Lung (tissue), 12 donors: Measurements from ENCODE around the gene RABGAP1L. TPM values are rescaled to one million over a fixed set of nuclear protein-coding genes. Genes with fewer than 3 reads are reported as not detected.

Experiments used
- ATAC-seq: fragments of 200-7000 bp; cut with Tn5 transposase; one replicate; pipeline ENCODE4 v1.9.1; 2020; ENCODE audit warnings: moderate number of reproducible peaks; ENCODE audit not compliant: insufficient read depth, low FRiP score
- DNase-seq, 3 donors: peaks; one replicate each; pipeline ENCODE4 v3.0.0-alpha.2; 2013 to 2017
- H3K27ac ChIP-seq, 2 donors: one replicate each; pipeline ENCODE4 v1.5.1; 2013; ENCODE audit warnings: mild to moderate bottlenecking in 2 of 2, moderate library complexity in 2 of 2, control low read depth in 1 of 2, inconsistent platforms in 1 of 2, low read depth in 1 of 2, low read length in 1 of 2
- H3K27me3 ChIP-seq, 3 donors: one replicate each; pipeline ENCODE4 v1.5.1; 2013; ENCODE audit warnings: low read length in 2 of 3; ENCODE audit not compliant: control insufficient read depth in 3 of 3, insufficient read depth in 3 of 3
- H3K36me3 ChIP-seq, 4 donors: one replicate each; pipeline ENCODE4 v1.5.1; 2013; ENCODE audit warnings: low read length in 4 of 4, mild to moderate bottlenecking in 1 of 4, moderate library complexity in 1 of 4; ENCODE audit not compliant: control insufficient read depth in 4 of 4, insufficient read depth in 4 of 4
- H3K4me1 ChIP-seq, 5 donors: one replicate each; pipeline ENCODE4 v1.5.1; 2013; ENCODE audit warnings: low read length in 5 of 5, mild to moderate bottlenecking in 2 of 5, moderate library complexity in 1 of 5; ENCODE audit not compliant: control insufficient read depth in 5 of 5, insufficient read depth in 5 of 5
- H3K4me3 ChIP-seq: one replicate; pipeline ENCODE4 v1.5.1; 2013; ENCODE audit warnings: mild to moderate bottlenecking, control low read depth, moderate library complexity
- H3K9ac ChIP-seq, 2 donors: one replicate each; pipeline ENCODE4 v1.5.1; 2013; ENCODE audit warnings: low read length in 2 of 2, control low read depth in 1 of 2; ENCODE audit not compliant: insufficient read depth in 1 of 2
- H3K9me3 ChIP-seq, 4 donors: one replicate each; pipeline ENCODE4 v1.5.1; 2013; ENCODE audit warnings: low read length in 3 of 4, mild to moderate bottlenecking in 1 of 4, moderate library complexity in 1 of 4; ENCODE audit not compliant: control insufficient read depth in 4 of 4, insufficient read depth in 3 of 4
- WGBS, 2 donors: extraction: QIAGEN DNeasy Blood & Tissue Kit; methylation state at CpG; one replicate each; pipeline ENCODE4 v1.1.7; 2013; 5-methylcytosine and 5-hydroxymethylcytosine counted together
- polyA plus RNA-seq, 2 donors: library from polyadenylated mRNA; stranded (reverse); fragments of 200-250 nt; gene quantifications; one replicate each; pipeline ENCODE4 v1.2.1, GENCODE V29; 2013
- total RNA-seq, 2 donors: library from RNA; depleted of rRNA in 1 of 2; stranded (reverse); fragments of >200 nt in 1 of 2; gene quantifications; one replicate each; pipeline ENCODE4 v1.2.1, GENCODE V29; 2014 to 2021
- TF ChIP-seq, protein P1 (sequence below): IDR thresholded peaks from 2 replicates; pipeline ENCODE4 v1.5.1; 2012; ENCODE audit warnings: mild to moderate bottlenecking; ENCODE audit errors: control extremely low read depth, extremely low read depth
- donor health status: control.
- donor health status: control.
- donor health status: Bipolar disorder and iron deficiency.
- donor health status: healthy.
- donor health status: DM: yes; HTN: yes; CAD: no.

Gene RABGAP1L
- total and polyA plus RNA-seq, 4 donors = 16.0 to 123 (median 44.5) TPM

- 77 to 89% methylated on average over 5 of the region's 5 CpGs for WGBS, 2 donors
- no peaks in the 10 kb centered on the region for H3K9me3 ChIP-seq
- TF ChIP-seq, protein P1, sequence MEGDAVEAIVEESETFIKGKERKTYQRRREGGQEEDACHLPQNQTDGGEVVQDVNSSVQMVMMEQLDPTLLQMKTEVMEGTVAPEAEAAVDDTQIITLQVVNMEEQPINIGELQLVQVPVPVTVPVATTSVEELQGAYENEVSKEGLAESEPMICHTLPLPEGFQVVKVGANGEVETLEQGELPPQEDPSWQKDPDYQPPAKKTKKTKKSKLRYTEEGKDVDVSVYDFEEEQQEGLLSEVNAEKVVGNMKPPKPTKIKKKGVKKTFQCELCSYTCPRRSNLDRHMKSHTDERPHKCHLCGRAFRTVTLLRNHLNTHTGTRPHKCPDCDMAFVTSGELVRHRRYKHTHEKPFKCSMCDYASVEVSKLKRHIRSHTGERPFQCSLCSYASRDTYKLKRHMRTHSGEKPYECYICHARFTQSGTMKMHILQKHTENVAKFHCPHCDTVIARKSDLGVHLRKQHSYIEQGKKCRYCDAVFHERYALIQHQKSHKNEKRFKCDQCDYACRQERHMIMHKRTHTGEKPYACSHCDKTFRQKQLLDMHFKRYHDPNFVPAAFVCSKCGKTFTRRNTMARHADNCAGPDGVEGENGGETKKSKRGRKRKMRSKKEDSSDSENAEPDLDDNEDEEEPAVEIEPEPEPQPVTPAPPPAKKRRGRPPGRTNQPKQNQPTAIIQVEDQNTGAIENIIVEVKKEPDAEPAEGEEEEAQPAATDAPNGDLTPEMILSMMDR = no peak
- H3K9ac ChIP-seq = peak overlapping the region in 1 of 2 donors; percentile 74
- peak overlapping the region in 1 of 2 donors; percentile 97 for H3K27ac ChIP-seq
- H3K36me3 ChIP-seq = no peaks in the 10 kb centered on the region
- H3K4me1 ChIP-seq = peaks cover 0 to 12% (median 5%) of the 10 kb centered on the region in 5 donors
- DNase-seq (no peak), ATAC-seq (no peak)
- H3K4me3 ChIP-seq = no peak overlapping the region
- H3K27me3 ChIP-seq = no peaks in the 10 kb centered on the region
Measured at GRCh38 chr1:174160603-174161002, 1.3 kb downstream of the RABGAP1L start.

DNA sequence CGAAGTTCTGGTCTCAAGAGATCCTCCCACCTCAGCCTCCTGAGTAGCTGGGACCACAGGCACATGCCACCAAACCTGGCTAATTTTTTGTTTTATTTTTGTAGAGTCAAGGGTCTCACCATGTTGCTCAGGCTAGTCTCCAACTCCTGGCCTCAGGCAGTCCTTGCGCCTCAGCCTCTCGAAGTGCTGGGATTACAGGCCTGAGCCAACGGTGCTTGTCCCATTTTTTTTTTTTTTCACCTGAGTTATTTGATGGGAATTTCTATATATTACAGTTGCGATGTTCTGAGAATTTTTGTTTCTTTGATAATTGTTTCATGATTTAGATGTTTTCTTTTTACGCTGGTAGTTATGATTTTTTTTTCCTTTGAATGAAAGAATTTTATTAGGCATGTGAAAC is 2.5 kb downstream of the RABGAP1L start:
- no peak for ATAC-seq

GRCh38 chr1:174164826-174165225 is 5.5 kb downstream of the RABGAP1L start:
- Histone ChIP-seq H3K27me3 (no peaks in the 10 kb centered on the region), H3K4me1 (peaks cover 0 to 20% (median 0%) of the 10 kb centered on the region in 5 donors), H3K4me3 (no peak overlapping the region), H3K36me3 (no peaks in the 10 kb centered on the region), H3K9ac (no peak overlapping the region), H3K9me3 (no peaks in the 10 kb centered on the region), H3K27ac (no peak overlapping the region)
- WGBS, 2 donors = 97 to 100% methylated on average over 2 of the region's 2 CpGs
- no peak for DNase-seq
- no peak for ATAC-seq
- TF ChIP-seq, protein P1 = no peak

More for the DNA sequence above, 2.5 kb downstream of the RABGAP1L start:
- no peak overlapping the region for H3K4me3 ChIP-seq
- 93 to 96% methylated on average over 6 of the region's 6 CpGs for WGBS, 2 donors
- no peak for DNase-seq
- no peak overlapping the region for H3K27ac ChIP-seq
- TF ChIP-seq, protein P1 = no peak
- no peak overlapping the region for H3K9ac ChIP-seq
- H3K9me3 ChIP-seq = no peaks in the 10 kb centered on the region
- H3K36me3 ChIP-seq = no peaks in the 10 kb centered on the region
- H3K27me3 ChIP-seq = no peaks in the 10 kb centered on the region
- H3K4me1 ChIP-seq = peaks cover 0 to 13% (median 5%) of the 10 kb centered on the region in 5 donors
